NCI-H2029 (cell line): ENCODE data around the gene BACH1.
A peak's percentile ranks its signal among the peaks of the same experiment; 100 is the strongest.

Experiments used
- DNase-seq: peaks from one replicate; lab custom pipeline; 2025; lab: John Stamatoyannopoulos, UW

Gene BACH1

DNA sequence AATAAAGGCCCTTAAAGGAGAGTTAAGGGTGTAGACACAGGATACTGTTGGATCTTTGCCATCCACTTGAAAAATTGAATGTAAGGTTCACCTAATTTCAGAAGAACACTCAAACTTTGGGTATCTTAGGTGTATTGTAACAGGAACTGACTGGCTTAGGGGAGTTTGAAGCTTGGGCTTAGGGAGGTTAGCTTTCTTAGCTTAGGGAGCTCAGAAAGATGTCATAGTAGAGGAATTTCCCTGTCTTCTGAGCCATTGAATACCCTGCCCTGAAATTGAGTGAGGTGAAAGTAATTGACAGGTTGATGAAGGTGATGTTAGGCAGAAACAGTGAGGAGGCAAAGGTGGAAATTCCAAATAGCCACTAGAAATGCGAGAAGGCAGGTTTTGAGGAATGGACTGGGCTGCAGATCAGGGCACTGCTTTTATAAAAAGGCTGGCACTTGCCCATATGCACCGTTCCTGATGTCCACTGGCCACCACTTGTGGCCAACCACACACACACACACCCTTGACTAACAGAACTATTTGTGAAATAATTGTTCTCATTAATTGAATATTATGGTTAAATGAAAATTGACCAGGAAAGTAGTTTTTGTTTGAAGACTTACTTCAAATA is 16.5 kb downstream of the BACH1 start:
- peak; percentile 8 for DNase-seq

DNA sequence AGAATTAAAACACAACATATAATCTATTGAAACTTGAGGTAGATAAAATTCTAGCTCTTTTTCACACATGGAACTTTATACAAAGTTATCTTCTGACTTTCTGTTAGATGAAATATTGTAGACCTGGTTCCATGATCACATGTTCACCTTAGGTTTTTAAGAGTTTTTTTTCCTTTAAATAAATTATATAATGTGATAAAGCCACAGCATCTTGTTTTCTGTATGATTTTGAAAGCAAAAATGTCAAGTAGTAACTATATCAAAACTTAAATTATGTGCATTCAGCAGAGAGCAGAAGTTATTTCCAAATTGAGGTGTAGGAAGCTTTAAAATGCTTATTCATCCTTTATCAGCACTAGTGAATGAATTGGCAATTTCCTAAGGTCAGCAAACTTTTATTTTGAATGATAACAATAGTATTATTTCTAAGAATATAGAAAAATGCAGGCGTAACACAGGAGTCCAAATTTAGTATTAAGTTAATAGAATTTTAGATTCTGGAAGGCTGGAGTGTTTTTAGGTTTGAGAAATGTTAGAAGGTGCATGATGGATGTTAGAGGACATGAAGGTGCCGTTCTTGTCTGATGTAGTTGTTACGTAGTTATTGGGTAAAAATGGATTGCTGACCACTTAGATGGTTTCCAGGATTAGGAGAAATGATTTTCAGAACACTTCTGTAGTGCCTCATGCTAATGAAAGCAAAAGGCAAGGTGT is 17.5 kb downstream of the BACH1 start:
- DNase-seq: no peak

DNA sequence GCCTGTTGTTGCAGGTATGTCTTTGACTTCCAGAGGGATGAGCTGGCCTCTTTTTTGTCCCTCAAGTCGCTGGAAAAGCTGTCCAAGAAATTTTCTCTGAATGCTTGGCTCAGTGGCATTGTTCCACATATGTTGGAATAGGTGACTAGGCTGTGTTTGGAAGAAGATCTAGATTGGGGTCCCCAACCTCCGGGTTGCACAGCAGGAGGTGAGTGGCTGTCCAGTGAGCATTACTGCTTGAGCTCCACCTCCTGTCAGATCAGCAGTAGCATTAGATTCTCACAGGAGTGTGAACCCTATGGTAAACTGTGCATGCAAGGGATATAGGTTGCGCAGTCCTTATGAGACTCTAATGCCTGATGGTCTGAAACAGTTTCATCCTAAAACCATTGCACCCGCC is 18.1 kb downstream of the BACH1 start:
- no peak for DNase-seq

DNA sequence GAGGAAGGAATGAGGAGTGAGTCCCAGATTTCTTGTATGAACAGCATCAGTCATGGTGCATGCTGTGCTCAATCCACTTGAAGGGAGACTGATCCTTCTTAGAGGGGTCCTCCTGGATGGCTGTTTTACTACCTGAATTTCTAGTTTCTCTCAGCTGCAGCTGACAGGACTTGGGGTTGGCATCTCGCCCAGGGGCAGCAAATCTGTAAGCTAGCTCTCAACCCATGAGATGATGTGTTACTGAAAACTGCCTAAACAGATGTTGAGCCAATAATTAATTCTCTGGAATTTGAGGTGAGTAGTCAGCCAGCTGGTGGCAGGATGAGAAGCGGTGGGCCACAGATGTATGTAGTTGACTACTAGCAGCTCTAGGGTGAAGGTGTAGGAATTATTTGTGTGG is 19.6 kb downstream of the BACH1 start:
- DNase-seq: peak; percentile 2

DNA sequence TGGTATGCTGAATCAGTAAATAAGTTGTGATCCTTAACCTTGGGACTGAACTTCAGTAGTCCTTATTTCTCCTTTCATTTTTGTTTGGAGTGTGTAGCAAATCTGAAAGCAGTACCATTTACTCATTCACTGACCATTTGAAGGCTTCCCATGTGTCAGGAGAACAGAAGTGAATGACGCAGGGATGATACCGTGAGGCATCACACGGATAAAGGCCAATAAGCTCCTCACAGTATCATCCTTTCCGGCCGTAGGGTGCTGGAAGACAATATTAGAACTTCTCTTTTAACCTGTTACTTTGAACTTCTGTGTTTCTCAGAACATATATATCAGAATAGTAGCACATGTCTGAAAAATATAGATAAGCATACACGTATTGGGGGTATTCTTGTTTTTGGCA is 21.3 kb downstream of the BACH1 start:
- DNase-seq: no peak

DNA sequence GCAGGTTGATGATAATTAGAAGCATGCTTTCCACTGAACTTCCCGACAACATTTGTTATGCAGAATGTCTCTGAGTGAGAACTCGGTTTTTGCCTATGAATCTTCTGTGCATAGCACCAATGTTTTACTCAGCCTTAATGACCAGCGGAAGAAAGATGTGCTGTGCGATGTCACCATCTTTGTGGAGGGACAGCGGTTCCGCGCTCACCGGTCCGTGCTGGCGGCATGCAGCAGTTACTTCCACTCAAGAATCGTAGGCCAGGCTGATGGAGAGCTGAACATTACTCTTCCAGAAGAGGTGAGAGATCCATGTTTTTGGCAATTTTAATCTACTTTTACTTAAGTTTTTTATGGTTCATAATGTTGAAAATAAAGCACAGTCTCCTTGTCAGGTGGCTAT is 22.5 kb downstream of the BACH1 start:
- DNase-seq: no peak

DNA sequence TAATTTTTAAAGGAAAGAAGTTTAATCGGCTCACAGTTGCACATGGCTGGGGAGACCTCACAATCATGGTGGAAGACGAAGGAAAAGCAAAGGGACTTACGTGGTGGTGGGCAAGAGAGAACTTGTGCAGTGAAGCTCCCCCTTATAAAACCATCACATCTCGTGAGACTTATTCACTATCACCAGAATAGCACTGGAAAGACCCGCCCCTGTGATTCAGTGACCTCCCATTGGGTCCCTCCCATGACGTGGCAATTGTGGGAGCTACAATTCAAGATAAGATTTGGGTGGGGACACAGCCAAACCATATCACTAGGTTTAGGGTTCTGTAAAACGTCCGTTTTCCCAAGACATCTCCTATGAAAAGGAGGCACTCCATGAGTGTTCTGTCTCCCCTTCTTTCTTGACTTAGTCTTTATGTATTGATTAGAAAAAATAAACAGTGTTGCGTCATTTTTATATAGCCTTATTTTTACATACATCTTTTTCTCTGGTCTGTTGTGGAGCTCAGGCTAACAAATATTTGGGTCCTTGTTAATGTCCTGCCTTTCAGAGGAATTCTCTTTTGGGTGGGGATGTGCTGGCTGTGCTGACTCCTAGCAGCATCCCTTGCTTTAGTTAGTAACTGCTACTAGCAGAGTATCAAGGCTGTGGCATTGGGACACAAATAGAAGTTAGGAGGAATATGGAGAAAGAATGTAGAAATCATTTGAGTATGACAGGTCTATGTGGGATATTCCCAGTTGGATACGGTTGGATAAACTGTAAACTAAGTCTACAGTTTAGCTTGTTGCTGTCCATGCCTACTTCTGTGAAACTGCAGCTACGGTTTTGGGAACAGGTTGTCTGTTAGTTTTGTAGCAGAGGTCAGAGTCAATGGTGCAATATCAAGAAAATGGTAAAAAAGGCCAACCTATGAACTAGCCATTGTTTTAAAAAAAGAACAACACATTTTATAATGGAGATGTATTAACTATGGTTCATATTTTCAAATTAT is 23.5 kb downstream of the BACH1 start:
- DNase-seq: no peak

DNA sequence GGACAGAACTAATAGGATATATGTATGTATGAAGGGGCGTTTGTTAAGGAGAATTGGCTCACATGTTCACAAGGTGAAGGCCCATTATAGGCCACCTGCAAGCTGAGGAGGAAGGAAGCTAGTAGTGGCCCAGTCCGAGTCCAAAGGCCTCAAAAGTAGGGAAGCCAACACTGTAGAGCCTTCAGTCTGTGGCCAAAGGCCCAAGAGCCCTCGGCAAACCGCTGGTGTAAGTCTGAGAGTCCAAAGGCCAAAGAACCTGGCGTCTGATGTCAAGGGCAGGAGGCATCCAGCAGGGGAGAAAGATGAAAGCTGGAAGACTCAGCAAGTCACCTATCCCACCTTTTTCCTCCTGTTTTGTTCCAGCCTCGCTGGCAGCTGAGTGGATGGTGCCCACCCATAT is 24.5 kb downstream of the BACH1 start:
- no peak for DNase-seq

DNA sequence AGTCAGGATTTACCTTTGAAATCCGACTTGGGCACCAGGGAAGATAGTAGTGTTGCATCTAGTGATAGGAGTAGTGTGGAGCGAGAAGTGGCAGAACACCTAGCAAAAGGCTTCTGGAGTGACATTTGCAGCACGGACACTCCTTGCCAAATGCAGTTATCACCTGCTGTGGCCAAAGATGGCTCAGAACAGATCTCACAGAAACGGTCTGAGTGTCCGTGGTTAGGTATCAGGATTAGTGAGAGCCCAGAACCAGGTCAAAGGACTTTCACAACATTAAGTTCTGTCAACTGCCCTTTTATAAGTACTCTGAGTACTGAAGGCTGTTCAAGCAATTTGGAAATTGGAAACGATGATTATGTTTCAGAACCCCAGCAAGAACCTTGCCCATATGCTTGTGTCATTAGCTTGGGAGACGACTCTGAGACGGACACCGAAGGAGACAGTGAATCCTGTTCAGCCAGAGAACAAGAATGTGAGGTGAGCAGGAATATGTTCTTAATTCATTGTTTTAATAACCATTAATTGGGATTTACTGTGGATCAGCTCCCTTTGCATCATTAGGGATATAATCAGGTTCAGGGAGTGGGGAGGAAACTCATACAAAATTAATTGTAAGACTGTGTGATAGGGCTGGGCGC is 28.3 kb downstream of the BACH1 start:
- DNase-seq: no peak

DNA sequence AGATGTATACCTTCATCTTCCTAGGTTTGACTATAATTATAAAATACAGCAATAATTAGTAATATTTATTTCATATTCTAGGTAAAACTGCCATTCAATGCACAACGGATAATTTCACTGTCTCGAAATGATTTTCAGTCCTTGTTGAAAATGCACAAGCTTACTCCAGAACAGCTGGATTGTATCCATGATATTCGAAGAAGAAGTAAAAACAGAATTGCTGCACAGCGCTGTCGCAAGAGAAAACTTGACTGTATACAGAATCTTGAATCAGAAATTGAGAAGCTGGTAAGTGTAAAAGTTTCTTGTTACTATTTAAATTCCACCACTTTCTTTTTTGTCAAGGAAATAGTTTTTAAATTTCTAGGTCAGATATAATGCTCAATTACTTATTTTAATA is 30.7 kb downstream of the BACH1 start:
- no peak for DNase-seq

DNA sequence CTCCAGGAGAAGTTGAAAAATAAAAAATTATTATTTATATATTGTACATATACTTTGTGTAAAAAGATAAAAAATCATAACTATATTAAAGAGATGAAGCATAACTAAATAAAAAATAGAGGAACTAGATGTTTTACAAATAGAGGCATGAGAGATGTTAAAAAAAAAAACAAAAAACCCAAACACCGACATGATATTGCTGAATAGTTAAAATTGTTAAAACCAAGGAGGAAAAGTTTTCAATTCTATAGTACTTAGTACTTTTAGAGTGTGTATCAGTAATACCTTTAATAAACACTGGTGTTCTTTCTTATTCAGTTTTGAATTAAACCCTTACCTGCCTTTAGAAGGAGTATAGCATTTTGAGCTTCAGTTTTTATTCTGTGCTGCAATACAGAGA is 32.1 kb downstream of the BACH1 start:
- DNase-seq: no peak

DNA sequence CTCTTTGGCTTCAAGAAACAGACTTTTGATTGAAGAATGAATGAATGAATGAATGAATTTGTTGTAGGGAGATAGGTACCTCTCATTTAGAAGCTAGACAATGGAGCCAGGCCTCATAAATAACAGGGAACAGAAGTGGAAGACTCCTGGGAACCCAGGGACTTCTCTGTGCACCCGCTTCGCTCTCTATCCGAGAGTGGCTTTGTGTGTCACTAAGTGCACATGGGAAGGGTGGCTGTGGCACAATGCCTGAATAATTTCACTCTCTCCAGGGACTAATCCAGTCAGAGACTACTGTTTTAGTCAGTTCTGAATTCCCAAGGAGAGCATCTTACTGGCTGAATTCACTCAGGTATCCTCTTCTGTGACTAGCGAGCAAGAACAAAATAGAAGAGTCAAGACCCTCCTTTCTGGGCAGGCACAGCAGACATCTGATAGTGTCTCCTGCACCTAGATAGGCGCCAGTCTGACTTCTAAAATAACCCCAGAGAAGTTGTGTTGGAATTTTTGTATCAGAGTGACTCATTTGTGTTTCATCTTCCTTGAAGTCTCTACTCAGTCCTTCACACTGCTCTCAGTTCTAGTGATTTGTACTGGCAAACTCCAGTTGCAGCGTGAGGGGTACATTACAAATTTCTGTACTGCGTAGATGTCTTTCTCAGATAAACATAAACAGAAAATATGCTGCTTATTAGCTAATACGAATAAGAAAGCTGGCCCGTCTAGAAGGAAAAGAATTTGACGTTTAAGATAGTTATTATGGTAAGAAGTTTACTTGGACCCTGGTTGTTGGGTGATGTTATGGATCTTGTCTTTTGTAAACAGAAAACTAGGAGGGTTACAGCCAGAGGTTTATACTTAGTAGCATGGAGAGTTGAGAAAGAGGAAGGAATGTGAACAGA is 34.0 kb downstream of the BACH1 start:
- no peak for DNase-seq

DNA sequence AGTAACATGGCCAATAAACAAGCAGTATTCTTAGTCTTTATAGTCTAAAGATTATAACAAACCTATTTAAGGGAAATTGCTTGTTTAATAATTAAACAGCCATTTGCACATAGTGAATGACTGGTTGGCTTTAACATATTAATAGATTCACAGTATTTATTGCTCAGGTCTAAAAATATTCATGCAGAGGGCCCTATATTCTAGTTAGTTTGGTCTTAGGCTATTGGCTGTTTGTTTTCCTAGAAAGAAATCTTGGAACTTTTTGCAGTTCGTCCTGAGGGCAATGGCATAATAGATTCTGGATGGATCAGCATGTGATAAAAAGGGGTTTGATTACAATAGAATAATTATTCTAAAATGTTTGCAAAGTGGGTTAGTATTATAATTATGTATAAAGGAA is 34.7 kb downstream of the BACH1 start:
- no peak for DNase-seq

DNA sequence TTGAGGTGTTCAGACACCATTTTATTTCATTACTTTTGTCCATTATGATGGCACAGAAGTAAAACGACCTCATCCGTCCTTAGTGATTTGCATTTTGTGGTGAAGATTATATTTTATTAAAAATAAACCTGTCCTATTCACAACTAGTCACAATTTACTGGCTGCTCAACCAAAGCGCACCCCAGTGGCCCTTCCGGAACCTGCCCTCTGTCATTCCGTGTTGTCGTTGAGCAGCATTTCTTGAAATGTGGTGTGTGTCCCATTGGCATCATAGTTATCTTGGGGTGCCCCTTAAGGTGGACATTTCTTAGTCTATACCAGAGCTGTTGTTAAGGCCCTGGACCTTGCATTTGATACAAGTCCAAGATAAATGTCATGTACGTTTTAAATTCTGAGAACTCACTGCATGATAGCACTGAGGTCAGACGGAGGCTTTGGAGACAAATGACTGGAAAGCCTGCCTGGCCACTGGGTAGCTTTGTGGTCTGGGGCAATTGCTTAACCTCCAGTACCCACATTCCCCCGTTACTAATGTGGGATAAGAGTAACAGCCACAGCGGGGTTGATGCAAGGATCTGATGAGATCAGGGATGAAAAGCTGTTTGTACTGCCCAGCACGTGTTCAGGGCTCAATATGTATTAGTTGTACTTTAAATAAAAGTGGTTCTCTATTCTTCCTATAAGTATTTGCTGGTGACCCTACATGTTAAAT is 36.2 kb downstream of the BACH1 start:
- no peak for DNase-seq

DNA sequence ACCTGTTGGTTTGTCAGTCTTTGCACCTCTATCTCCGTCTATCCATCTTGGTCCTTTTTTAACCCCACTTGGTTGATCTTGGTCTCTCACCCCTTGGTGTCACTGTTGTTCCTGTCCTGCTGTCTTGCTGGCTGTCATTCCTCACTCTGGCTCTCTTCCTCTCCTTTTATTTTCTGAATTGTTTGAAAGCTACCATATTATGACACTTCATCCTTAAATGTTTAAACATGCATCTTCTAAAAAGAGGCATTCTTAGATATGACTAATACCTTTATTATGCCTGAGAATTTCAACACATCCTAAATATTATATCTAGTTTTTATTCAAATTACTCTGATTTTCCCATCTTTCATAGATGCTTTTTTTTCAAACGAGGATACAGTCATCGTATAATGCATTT is 37.0 kb downstream of the BACH1 start:
- no peak for DNase-seq

DNA sequence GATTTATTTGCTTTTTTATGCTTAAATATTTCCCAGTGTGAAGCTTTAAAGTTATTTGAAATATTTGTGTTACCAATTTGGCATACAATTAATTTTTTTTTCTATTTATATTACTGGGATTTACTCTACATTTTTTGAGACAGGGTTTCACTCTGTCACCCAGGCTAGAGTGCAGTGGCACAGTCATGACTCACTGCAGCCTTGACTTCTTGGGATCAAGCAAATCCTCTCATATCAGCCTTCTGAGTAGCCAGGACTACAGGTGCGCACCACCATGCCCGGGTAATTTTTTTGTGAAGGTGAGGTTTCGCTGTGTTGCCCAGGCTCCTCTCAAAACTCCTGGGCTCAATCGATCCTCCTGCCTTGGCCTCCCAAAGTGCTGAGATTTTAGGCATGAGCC is 39.5 kb downstream of the BACH1 start:
- no peak for DNase-seq

DNA sequence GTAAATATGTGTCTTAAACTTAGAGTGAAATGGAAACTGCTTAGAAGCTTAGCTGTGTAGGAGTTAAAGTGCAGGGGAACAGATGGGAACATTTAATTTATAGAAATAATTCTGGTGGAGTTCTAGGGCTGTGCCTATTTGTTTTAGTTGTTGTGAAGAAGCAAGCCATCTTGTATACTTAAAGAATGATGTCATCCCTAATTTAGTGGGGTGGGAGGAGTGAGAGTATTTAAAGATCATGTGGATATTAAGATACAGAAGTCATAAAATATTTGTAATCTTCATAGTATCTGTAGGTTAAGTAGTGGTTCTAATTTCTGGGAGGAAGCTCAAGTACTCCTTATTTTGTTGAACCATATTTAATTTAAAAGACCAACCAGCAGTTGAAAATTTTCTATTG is 41.5 kb downstream of the BACH1 start:
- no peak for DNase-seq

DNA sequence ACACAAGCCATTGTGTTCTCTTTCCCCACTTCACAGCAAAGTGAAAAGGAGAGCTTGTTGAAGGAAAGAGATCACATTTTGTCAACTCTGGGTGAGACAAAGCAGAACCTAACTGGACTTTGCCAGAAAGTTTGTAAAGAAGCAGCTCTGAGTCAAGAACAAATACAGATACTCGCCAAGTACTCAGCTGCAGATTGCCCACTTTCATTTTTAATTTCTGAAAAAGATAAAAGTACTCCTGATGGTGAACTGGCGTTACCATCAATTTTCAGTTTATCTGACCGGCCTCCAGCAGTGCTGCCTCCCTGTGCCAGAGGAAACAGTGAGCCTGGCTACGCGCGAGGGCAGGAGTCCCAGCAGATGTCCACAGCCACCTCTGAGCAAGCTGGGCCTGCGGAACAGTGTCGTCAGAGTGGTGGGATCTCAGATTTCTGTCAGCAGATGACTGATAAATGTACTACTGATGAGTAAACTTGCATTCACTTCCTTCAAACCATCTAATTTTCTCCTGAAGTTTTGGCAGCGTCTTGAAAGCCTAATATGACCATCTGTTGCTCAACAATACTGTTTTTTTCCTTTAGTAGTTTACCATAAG is 43.7 kb downstream of the BACH1 start:
- no peak for DNase-seq

DNA sequence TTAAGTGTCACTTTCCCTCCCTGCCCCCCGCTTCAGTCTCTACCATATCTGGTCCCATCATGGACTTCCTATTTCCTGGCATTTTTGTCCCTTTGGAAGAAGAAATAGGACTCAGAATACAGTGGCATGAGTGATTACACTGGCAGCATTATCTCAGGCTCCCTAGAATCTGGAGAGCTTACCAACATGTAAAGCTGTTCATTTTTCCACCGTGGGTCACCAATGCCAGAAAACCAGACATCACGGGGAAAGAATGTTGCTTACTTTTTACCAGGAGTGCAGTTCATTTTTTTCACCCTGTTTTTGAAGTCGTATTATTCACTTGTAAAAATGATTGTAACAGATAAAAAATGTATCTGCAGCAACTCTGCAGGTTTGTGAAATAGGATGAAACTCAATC is 44.8 kb downstream of the BACH1 start:
- DNase-seq: no peak

DNA sequence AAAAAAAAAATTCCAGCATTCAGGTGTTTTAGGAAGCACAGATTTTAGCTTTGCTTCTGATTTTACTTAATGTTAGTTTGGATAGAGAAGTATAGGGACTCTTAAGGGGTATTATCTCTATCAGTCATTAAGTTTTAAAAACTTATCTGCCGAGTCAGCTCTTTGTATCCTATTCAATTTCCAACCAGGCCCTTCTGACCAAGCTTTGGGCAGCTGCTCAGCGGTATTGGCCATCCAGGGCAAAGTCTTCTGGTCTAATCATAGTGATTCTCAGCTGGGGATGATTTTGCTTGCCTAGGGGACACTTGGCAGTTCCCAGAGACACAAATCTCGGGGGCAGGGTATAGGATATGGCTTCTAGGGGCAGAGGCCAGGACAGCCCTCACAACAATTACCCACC is 47.6 kb downstream of the BACH1 start:
- DNase-seq: no peak
